Transverse colon (tissue), 4 donors: ENCODE measurements around the gene LEF1.

ENCODE experiments used
- EP300 ChIP-seq: sonication (generic); formaldehyde crosslinking; IDR thresholded peaks from one replicate; pipeline ENCODE4 v1.6.1; 2017; ENCODE audit warnings: antibody characterized with exemption, low read depth
- POLR2A ChIP-seq: fragments of 450-650 bp; IDR thresholded peaks from one replicate; pipeline ENCODE4 v1.6.1; 2016; ENCODE audit warnings: antibody characterized with exemption, mild to moderate bottlenecking, moderate library complexity
- POLR2AphosphoS5 ChIP-seq, 3 donors: sonication (generic); formaldehyde crosslinking; IDR thresholded peaks; one replicate each; pipeline ENCODE4 v1.6.1; 2016; ENCODE audit warnings: antibody characterized with exemption in 3 of 3
- TF ChIP-seq, protein P1 (sequence below), 5 experiments: fragments of 200-600 bp in 3 of 5; fragments of 450-650 bp in 2 of 5; sonication (generic) in 3 of 5; IDR thresholded peaks; 1 replicate in 2 of 5; 2 replicates in 3 of 5; pipeline ENCODE4 v1.5.1; 2016 to 2017; ENCODE audit warnings: antibody characterized with exemption in 5 of 5, inconsistent platforms in 3 of 5, mild to moderate bottlenecking in 2 of 5, moderate library complexity in 1 of 5

GRCh38 chr4:108181704-108182103 lies 13.0 kb upstream of the LEF1 start:
- no peak for TF ChIP-seq POLR2A
- TF ChIP-seq, protein P1, sequence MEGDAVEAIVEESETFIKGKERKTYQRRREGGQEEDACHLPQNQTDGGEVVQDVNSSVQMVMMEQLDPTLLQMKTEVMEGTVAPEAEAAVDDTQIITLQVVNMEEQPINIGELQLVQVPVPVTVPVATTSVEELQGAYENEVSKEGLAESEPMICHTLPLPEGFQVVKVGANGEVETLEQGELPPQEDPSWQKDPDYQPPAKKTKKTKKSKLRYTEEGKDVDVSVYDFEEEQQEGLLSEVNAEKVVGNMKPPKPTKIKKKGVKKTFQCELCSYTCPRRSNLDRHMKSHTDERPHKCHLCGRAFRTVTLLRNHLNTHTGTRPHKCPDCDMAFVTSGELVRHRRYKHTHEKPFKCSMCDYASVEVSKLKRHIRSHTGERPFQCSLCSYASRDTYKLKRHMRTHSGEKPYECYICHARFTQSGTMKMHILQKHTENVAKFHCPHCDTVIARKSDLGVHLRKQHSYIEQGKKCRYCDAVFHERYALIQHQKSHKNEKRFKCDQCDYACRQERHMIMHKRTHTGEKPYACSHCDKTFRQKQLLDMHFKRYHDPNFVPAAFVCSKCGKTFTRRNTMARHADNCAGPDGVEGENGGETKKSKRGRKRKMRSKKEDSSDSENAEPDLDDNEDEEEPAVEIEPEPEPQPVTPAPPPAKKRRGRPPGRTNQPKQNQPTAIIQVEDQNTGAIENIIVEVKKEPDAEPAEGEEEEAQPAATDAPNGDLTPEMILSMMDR (IDR thresholded peaks at IDR 0.05), result no peak
- TF ChIP-seq EP300, result no peak
- no peak for TF ChIP-seq POLR2AphosphoS5 (IDR thresholded peaks at IDR 0.05)
